K562 (cell line): ENCODE data around the gene C2orf42. TPM values are rescaled to one million over a fixed set of nuclear protein-coding genes. Genes with fewer than 3 reads are reported as not detected.

ENCODE experiments used
- ARID1B ChIP-seq: fragments of 450-650 bp; IDR thresholded peaks from 2 replicates; pipeline ENCODE4 v1.6.1; 2016; ENCODE audit warnings: antibody characterized with exemption, mild to moderate bottlenecking, inconsistent platforms
- ATF7 ChIP-seq: fragments of 450-650 bp; IDR thresholded peaks from 2 replicates; pipeline ENCODE4 v1.7.1; 2014; ENCODE audit warnings: mild to moderate bottlenecking, moderate library complexity
- BCL6 ChIP-seq: fragments of 250-450 bp; sonication (Bioruptor Pico); IDR thresholded peaks from 2 replicates; pipeline ENCODE4 v1.4.0; 2020
- EGR1 ChIP-seq: fragments of 450-650 bp; conservative IDR thresholded peaks from 2 replicates; pipeline ENCODE4 v1.6.1; 2017; ENCODE audit warnings: mild to moderate bottlenecking
- ESRRA ChIP-seq: fragments of 450-650 bp; IDR thresholded peaks from 2 replicates; pipeline ENCODE4 v1.6.1; 2014; ENCODE audit warnings: low read depth, mild to moderate bottlenecking, moderate library complexity, borderline replicate concordance
- EZH2 ChIP-seq: IDR thresholded peaks from 2 replicates; pipeline ENCODE4 v1.6.1; 2012; ENCODE audit warnings: low read depth, mild to moderate bottlenecking, inconsistent platforms, low read length, borderline replicate concordance
- FOXK2 ChIP-seq, 2 experiments: fragments of 450-650 bp; IDR thresholded peaks in 1 of 2; conservative IDR thresholded peaks in 1 of 2; 2 replicates each; pipeline ENCODE4 v1.6.1; 2016; ENCODE audit warnings: low read depth in 2 of 2, mild to moderate bottlenecking in 1 of 2
- HIVEP1 ChIP-seq: fragments of 250-450 bp; sonication (Bioruptor Pico); IDR thresholded peaks from 2 replicates; pipeline ENCODE4 v1.4.0; 2020; ENCODE audit warnings: mild to moderate bottlenecking
- MCM3 ChIP-seq: fragments of 450-650 bp; IDR thresholded peaks from 2 replicates; pipeline ENCODE4 v1.6.1; 2016
- PHF20 ChIP-seq: fragments of 450-650 bp; IDR thresholded peaks from 2 replicates; pipeline ENCODE4 v1.6.1; 2018; ENCODE audit not compliant: partially characterized antibody
- POLR2A ChIP-seq: fragments of 450-650 bp; conservative IDR thresholded peaks from 2 replicates; pipeline ENCODE4 v1.6.1; 2016
- PPARD ChIP-seq: fragments of 250-450 bp; sonication (Bioruptor Pico); IDR thresholded peaks from 2 replicates; pipeline ENCODE4 v1.8.0; 2022; ENCODE audit warnings: inconsistent platforms, mild to moderate bottlenecking, moderate library complexity
- RFX5 ChIP-seq: IDR thresholded peaks from 2 replicates; pipeline ENCODE4 v1.6.1; 2011; ENCODE audit warnings: low read depth, mild to moderate bottlenecking, improper control_type of control experiment, low read length
- TAL1 ChIP-seq: fragments of 450-650 bp; IDR thresholded peaks from 2 replicates; pipeline ENCODE4 v1.6.1; 2016; ENCODE audit warnings: mild to moderate bottlenecking
- ZKSCAN1 ChIP-seq: fragments of 150-350 bp; IDR thresholded peaks from 2 replicates; pipeline ENCODE4 v1.6.1; 2016; ENCODE audit warnings: low read depth, low read length
- ZNF263 ChIP-seq: sonication (generic); formaldehyde crosslinking; IDR thresholded peaks from 2 replicates; pipeline ENCODE4 v1.8.0; 2022; ENCODE audit warnings: mild to moderate bottlenecking, missing genetic modification reagents, borderline replicate concordance
- polyA plus RNA-seq, 8 experiments: library from polyadenylated mRNA; depleted of rRNA in 4 of 8; stranded (reverse) in 5 of 8; unstranded in 3 of 8; fragments of >200 nt; fragmentation: Nextera tagmentation in 2 of 8; fragmentation: Illumina TruSeq in 1 of 8; extraction: Ambion mirVana in 2 of 8; extraction: Trizol in 1 of 8; gene quantifications; 2 replicates each; pipeline versions ENCODE4 v1.2.1 to v1.2.3, GENCODE V29; 2011 to 2014; ENCODE audit warnings: inconsistent platforms in 1 of 8, missing spikeins in 1 of 8
- total RNA-seq, 7 experiments: library from RNA; depleted of rRNA in 6 of 7; stranded (reverse); fragments of >200 nt in 6 of 7; fragmentation: Illumina TruSeq in 2 of 7; extraction: Trizol in 2 of 7; gene quantifications; 2 replicates each; pipeline versions ENCODE4 v1.2.1 to v1.2.3, GENCODE V29; 2011 to 2021; ENCODE audit warnings: low replicate concordance in 1 of 7
- TF ChIP-seq, protein P1 (sequence below): fragments of 450-650 bp; formaldehyde crosslinking; IDR thresholded peaks from 2 replicates; pipeline ENCODE4 v1.4.0; 2020; ENCODE audit warnings: mild to moderate bottlenecking, moderate library complexity
- TF ChIP-seq, protein P2 (sequence below): sonication (generic); formaldehyde crosslinking; IDR thresholded peaks from 2 replicates; pipeline ENCODE4 v1.8.0; 2023; ENCODE audit warnings: mild to moderate bottlenecking, missing genetic modification reagents
- TF ChIP-seq, protein P3 (sequence below): fragments of 250-450 bp; sonication (Bioruptor Pico); IDR thresholded peaks from 2 replicates; pipeline ENCODE4 v1.4.0; 2020; ENCODE audit warnings: mild to moderate bottlenecking, moderate library complexity

Gene C2orf42
- total and polyA plus RNA-seq, 9 of the 15 experiments (the other 6 are each of a cell fraction or from before 2014, with no cell fraction given), result 4.6 to 10.9 (median 7.5) TPM

DNA sequence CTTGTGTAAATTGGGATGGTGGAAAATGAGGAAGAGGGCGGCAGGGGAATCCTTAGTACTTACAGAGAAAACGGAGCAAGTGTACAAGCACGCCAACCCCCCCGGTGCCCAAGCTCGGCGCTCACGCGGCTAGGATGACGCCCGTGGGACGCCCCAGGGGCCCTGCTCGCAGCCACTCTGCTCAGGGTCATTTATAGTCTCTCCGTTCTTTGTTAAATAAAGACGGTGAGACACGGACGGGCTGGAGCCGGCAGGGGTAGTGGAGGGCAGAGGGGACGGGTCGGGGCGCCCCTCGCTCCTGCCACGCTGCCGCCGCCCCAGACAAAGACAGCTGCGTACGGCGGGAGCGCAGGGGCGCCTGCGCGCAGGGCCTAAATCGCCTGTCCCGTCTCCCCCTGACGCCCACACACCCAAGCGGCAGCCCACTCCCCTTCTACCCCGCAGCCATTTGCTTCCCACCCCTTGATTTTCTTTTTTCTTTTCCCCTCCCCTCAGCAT, 65.8 kb downstream of the C2orf42 start (continued):
- TF ChIP-seq, protein P1, sequence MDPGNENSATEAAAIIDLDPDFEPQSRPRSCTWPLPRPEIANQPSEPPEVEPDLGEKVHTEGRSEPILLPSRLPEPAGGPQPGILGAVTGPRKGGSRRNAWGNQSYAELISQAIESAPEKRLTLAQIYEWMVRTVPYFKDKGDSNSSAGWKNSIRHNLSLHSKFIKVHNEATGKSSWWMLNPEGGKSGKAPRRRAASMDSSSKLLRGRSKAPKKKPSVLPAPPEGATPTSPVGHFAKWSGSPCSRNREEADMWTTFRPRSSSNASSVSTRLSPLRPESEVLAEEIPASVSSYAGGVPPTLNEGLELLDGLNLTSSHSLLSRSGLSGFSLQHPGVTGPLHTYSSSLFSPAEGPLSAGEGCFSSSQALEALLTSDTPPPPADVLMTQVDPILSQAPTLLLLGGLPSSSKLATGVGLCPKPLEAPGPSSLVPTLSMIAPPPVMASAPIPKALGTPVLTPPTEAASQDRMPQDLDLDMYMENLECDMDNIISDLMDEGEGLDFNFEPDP (CRISPR knock-in tag), result no peak
- no peak for TF ChIP-seq TAL1
- no peak for TF ChIP-seq BCL6 (CRISPR knock-in tag)
- peak; percentile 92 for TF ChIP-seq EGR1
- TF ChIP-seq POLR2A, result no peak
- TF ChIP-seq RFX5, result no peak
- no peak for TF ChIP-seq ATF7
- TF ChIP-seq PPARD (CRISPR knock-in tag), result no peak
- no peak for TF ChIP-seq PHF20
- TF ChIP-seq ESRRA, result no peak
- TF ChIP-seq, protein P2, sequence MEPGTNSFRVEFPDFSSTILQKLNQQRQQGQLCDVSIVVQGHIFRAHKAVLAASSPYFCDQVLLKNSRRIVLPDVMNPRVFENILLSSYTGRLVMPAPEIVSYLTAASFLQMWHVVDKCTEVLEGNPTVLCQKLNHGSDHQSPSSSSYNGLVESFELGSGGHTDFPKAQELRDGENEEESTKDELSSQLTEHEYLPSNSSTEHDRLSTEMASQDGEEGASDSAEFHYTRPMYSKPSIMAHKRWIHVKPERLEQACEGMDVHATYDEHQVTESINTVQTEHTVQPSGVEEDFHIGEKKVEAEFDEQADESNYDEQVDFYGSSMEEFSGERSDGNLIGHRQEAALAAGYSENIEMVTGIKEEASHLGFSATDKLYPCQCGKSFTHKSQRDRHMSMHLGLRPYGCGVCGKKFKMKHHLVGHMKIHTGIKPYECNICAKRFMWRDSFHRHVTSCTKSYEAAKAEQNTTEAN, result no peak
- TF ChIP-seq HIVEP1 (CRISPR knock-in tag), result no peak
- no peak for TF ChIP-seq ZNF263 (CRISPR knock-in tag)
- TF ChIP-seq MCM3, result no peak
- 0 out of 2 replicates have a peak, but pooled peaks have one; percentile 0 for TF ChIP-seq ARID1B
- TF ChIP-seq ZKSCAN1, result no peak
- TF ChIP-seq EZH2, result no peak
- TF ChIP-seq, protein P3, sequence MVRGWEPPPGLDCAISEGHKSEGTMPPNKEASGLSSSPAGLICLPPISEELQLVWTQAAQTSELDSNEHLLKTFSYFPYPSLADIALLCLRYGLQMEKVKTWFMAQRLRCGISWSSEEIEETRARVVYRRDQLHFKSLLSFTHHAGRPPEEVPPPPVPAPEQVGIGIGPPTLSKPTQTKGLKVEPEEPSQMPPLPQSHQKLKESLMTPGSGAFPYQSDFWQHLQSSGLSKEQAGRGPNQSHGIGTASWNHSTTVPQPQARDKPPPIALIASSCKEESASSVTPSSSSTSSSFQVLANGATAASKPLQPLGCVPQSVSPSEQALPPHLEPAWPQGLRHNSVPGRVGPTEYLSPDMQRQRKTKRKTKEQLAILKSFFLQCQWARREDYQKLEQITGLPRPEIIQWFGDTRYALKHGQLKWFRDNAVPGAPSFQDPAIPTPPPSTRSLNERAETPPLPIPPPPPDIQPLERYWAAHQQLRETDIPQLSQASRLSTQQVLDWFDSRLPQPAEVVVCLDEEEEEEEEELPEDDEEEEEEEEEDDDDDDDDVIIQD, result no peak
- no peak for TF ChIP-seq FOXK2 (conservative IDR thresholded peaks at IDR 0.05 in 1 of 2, IDR thresholded peaks at IDR 0.05 in 1 of 2; ENCODE audit: low read depth in 2 of 2)
